Activated naive CD4-positive, alpha-beta T cell treated with anti-CD3 and anti-CD28 coated beads, Interleukin-2, amount 50 U/mL, for 24 hours (primary cell): ENCODE data around the gene PTX4.

Experiments used
- H3K27ac Mint-ChIP-seq: one replicate; pipeline ENCODE4 v1.8.0; 2021; ENCODE audit warnings: mild to moderate bottlenecking, mixed read lengths
- H3K27me3 Mint-ChIP-seq: one replicate; pipeline ENCODE4 v1.8.0; 2021; ENCODE audit warnings: mixed read lengths
- H3K36me3 Mint-ChIP-seq: one replicate; pipeline ENCODE4 v1.8.0; 2021; ENCODE audit warnings: mixed read lengths
- H3K4me1 Mint-ChIP-seq: one replicate; pipeline ENCODE4 v1.8.0; 2021; ENCODE audit warnings: mixed read lengths
- H3K4me3 Mint-ChIP-seq: one replicate; pipeline ENCODE4 v1.8.0; 2021; ENCODE audit warnings: mild to moderate bottlenecking, mixed read lengths
- H3K9me3 Mint-ChIP-seq: one replicate; pipeline ENCODE4 v1.8.0; 2021; ENCODE audit warnings: mixed read lengths

Gene PTX4

GRCh38 chr16:1509307-1510221 lies 20.8 kb upstream of the PTX4 start:
- Mint-ChIP-seq H3K9me3 (no peaks in the 10 kb centered on the region), H3K27ac (no peak overlapping the region)

GRCh38 chr16:1508494-1509187 lies 19.9 kb upstream of the PTX4 start:
- H3K36me3 Mint-ChIP-seq = peaks cover 3% of the 10 kb centered on the region

More at GRCh38 chr16:1509307-1510221, 20.8 kb upstream of the PTX4 start:
- H3K36me3 Mint-ChIP-seq = peaks cover 3% of the 10 kb centered on the region
- H3K4me3 Mint-ChIP-seq = no peak overlapping the region
- no peaks in the 10 kb centered on the region for H3K27me3 Mint-ChIP-seq
- no peaks in the 10 kb centered on the region for H3K4me1 Mint-ChIP-seq

GRCh38 chr16:1506494-1507213 lies 17.9 kb upstream of the PTX4 start:
- Mint-ChIP-seq H3K4me3 (no peak overlapping the region), H3K27ac (no peak overlapping the region), H3K9me3 (no peaks in the 10 kb centered on the region), H3K4me1 (no peaks in the 10 kb centered on the region), H3K27me3 (no peaks in the 10 kb centered on the region), H3K36me3 (peaks cover 6% of the 10 kb centered on the region)

More at GRCh38 chr16:1508494-1509187, 19.9 kb upstream of the PTX4 start:
- Mint-ChIP-seq H3K27ac (no peak overlapping the region), H3K4me1 (no peaks in the 10 kb centered on the region), H3K27me3 (no peaks in the 10 kb centered on the region), H3K9me3 (no peaks in the 10 kb centered on the region), H3K4me3 (no peak overlapping the region)

GRCh38 chr16:1505912-1506311 lies 17.2 kb upstream of the PTX4 start:
- Mint-ChIP-seq H3K27me3 (no peaks in the 10 kb centered on the region), H3K4me1 (no peaks in the 10 kb centered on the region), H3K4me3 (no peak overlapping the region), H3K9me3 (no peaks in the 10 kb centered on the region), H3K27ac (no peak overlapping the region), H3K36me3 (peaks cover 6% of the 10 kb centered on the region)

- Mint-ChIP-seq H3K4me3 (no peak overlapping the region), H3K36me3 (peaks cover 6% of the 10 kb centered on the region), H3K4me1 (no peaks in the 10 kb centered on the region), H3K27ac (no peak overlapping the region), H3K27me3 (no peaks in the 10 kb centered on the region), H3K9me3 (no peaks in the 10 kb centered on the region)
These were observed 16.5 kb upstream of the PTX4 start for GRCh38 chr16:1505073-1505844.

- H3K4me3 Mint-ChIP-seq = no peak overlapping the region
- H3K9me3 Mint-ChIP-seq = no peaks in the 10 kb centered on the region
These were observed 14.6 kb upstream of the PTX4 start for GRCh38 chr16:1503110-1503955.

GRCh38 chr16:1502092-1503004 lies 13.6 kb upstream of the PTX4 start:
- Mint-ChIP-seq H3K36me3 (peaks cover 9% of the 10 kb centered on the region), H3K9me3 (no peaks in the 10 kb centered on the region), H3K4me1 (no peaks in the 10 kb centered on the region), H3K27me3 (no peaks in the 10 kb centered on the region), H3K27ac (no peak overlapping the region), H3K4me3 (no peak overlapping the region)

More at GRCh38 chr16:1503110-1503955, 14.6 kb upstream of the PTX4 start:
- Mint-ChIP-seq H3K27ac (no peak overlapping the region), H3K4me1 (no peaks in the 10 kb centered on the region), H3K27me3 (no peaks in the 10 kb centered on the region), H3K36me3 (peaks cover 9% of the 10 kb centered on the region)

- Mint-ChIP-seq H3K27ac (no peak overlapping the region), H3K36me3 (peaks cover 12% of the 10 kb centered on the region), H3K9me3 (no peaks in the 10 kb centered on the region), H3K4me3 (no peak overlapping the region), H3K4me1 (no peaks in the 10 kb centered on the region), H3K27me3 (no peaks in the 10 kb centered on the region)
These were observed 12.9 kb upstream of the PTX4 start for GRCh38 chr16:1501630-1502029.

GRCh38 chr16:1500465-1501150 lies 11.9 kb upstream of the PTX4 start:
- Mint-ChIP-seq H3K4me3 (no peak overlapping the region), H3K27me3 (no peaks in the 10 kb centered on the region), H3K27ac (no peak overlapping the region), H3K36me3 (peaks cover 13% of the 10 kb centered on the region), H3K4me1 (no peaks in the 10 kb centered on the region), H3K9me3 (no peaks in the 10 kb centered on the region)

- no peaks in the 10 kb centered on the region for H3K27me3 Mint-ChIP-seq
- no peak overlapping the region for H3K4me3 Mint-ChIP-seq
- no peaks in the 10 kb centered on the region for H3K4me1 Mint-ChIP-seq
- H3K27ac Mint-ChIP-seq = no peak overlapping the region
- H3K36me3 Mint-ChIP-seq = peaks cover 13% of the 10 kb centered on the region
- no peaks in the 10 kb centered on the region for H3K9me3 Mint-ChIP-seq
These were observed 11.2 kb upstream of the PTX4 start for GRCh38 chr16:1499756-1500464.

- Mint-ChIP-seq H3K9me3 (no peaks in the 10 kb centered on the region), H3K27ac (no peak overlapping the region), H3K4me1 (no peaks in the 10 kb centered on the region), H3K4me3 (no peak overlapping the region), H3K27me3 (no peaks in the 10 kb centered on the region), H3K36me3 (peaks cover 13% of the 10 kb centered on the region)
These were observed 10.3 kb upstream of the PTX4 start for GRCh38 chr16:1498899-1499676.

- Mint-ChIP-seq H3K4me3 (no peak overlapping the region), H3K27me3 (no peaks in the 10 kb centered on the region), H3K27ac (no peak overlapping the region), H3K36me3 (peaks cover 7% of the 10 kb centered on the region), H3K4me1 (peaks cover 10% of the 10 kb centered on the region), H3K9me3 (no peaks in the 10 kb centered on the region)
These were observed 8.4 kb upstream of the PTX4 start for GRCh38 chr16:1497014-1497598.
